K562 (cell line): ENCODE data around the gene KIAA1958. TPM values are rescaled to one million over a fixed set of nuclear protein-coding genes. Genes with fewer than 3 reads are reported as not detected.

Experiments
- CREB1 ChIP-seq, 2 experiments: sonication (generic) in 1 of 2; formaldehyde crosslinking in 1 of 2; IDR thresholded peaks; 2 replicates each; pipeline versions ENCODE4 v1.6.1 to v1.8.0; 2012 to 2022; ENCODE audit warnings: inconsistent platforms in 1 of 2, mild to moderate bottlenecking in 1 of 2, missing genetic modification reagents in 1 of 2, moderate library complexity in 1 of 2
- E4F1 ChIP-seq: fragments of 250-450 bp; sonication (Bioruptor Pico); IDR thresholded peaks from 2 replicates; pipeline ENCODE4 v1.5.0; 2021; ENCODE audit warnings: mild to moderate bottlenecking, borderline replicate concordance
- ETS2 ChIP-seq: IDR thresholded peaks from 2 replicates; pipeline ENCODE4 v1.6.1; 2016; ENCODE audit warnings: borderline replicate concordance, missing genetic modification characterization, mild to moderate bottlenecking, moderate library complexity, missing compliant biosample characterization; ENCODE audit not compliant: poor library complexity, severe bottlenecking
- JUNB ChIP-seq: fragments of 450-650 bp; formaldehyde crosslinking; conservative IDR thresholded peaks from 2 replicates; pipeline ENCODE4 v1.4.0; 2020; ENCODE audit warnings: mild to moderate bottlenecking
- MAFK ChIP-seq: IDR thresholded peaks from 2 replicates; pipeline ENCODE4 v1.6.1; 2011; ENCODE audit warnings: low read length, improper control_type of control experiment
- MTA1 ChIP-seq: fragments of 450-650 bp; IDR thresholded peaks from 2 replicates; pipeline ENCODE4 v1.6.1; 2017; ENCODE audit warnings: borderline replicate concordance
- MYBL2 ChIP-seq, 2 experiments: fragments of 450-650 bp in 1 of 2; sonication (generic) in 1 of 2; formaldehyde crosslinking in 1 of 2; IDR thresholded peaks; 2 replicates each; pipeline versions ENCODE4 v1.6.1 to v1.8.1; 2017 to 2022; ENCODE audit warnings: borderline replicate concordance in 1 of 2, inconsistent platforms in 1 of 2, low read depth in 1 of 2, mild to moderate bottlenecking in 1 of 2, missing genetic modification reagents in 1 of 2, moderate library complexity in 1 of 2
- SRF ChIP-seq, 2 experiments: fragments of 250-450, 450-650 bp in 1 of 2; sonication (Bioruptor Pico) in 1 of 2; sonication (generic) in 1 of 2; formaldehyde crosslinking; IDR thresholded peaks; 2 replicates each; pipeline versions ENCODE4 v1.5.0 to v1.5.1; 2020 to 2022; ENCODE audit warnings: mild to moderate bottlenecking in 1 of 2, missing genetic modification reagents in 1 of 2
- TAF7 ChIP-seq: fragments of 450-650 bp; IDR thresholded peaks from 2 replicates; pipeline ENCODE4 v1.6.1; 2016; ENCODE audit warnings: missing genetic modification characterization, missing compliant biosample characterization
- TARDBP ChIP-seq: fragments of 450-650 bp; IDR thresholded peaks from 2 replicates; pipeline ENCODE4 v1.6.1; 2016
- ZNF224 ChIP-seq: sonication (generic); formaldehyde crosslinking; IDR thresholded peaks from 2 replicates; pipeline ENCODE4 v1.8.0; 2022; ENCODE audit warnings: mild to moderate bottlenecking, missing genetic modification reagents
- ZNF408 ChIP-seq: fragments of 250-450 bp; sonication (Bioruptor Pico); IDR thresholded peaks from 2 replicates; pipeline ENCODE4 v1.4.0; 2020; ENCODE audit warnings: low read depth, mild to moderate bottlenecking, moderate library complexity
- ZNF696 ChIP-seq: fragments of 250-450 bp; sonication (Bioruptor Pico); conservative IDR thresholded peaks from 2 replicates; pipeline ENCODE4 v1.4.0; 2020; ENCODE audit warnings: mild to moderate bottlenecking, moderate library complexity
- ZNF707 ChIP-seq: fragments of 250-450 bp; sonication (Bioruptor Pico); conservative IDR thresholded peaks from 2 replicates; pipeline ENCODE4 v1.8.0; 2022; ENCODE audit warnings: inconsistent platforms, mild to moderate bottlenecking, moderate library complexity
- polyA plus RNA-seq, 8 experiments: library from polyadenylated mRNA; depleted of rRNA in 4 of 8; stranded (reverse) in 5 of 8; unstranded in 3 of 8; fragments of >200 nt; fragmentation: Nextera tagmentation in 2 of 8; fragmentation: Illumina TruSeq in 1 of 8; extraction: Ambion mirVana in 2 of 8; extraction: Trizol in 1 of 8; gene quantifications; 2 replicates each; pipeline versions ENCODE4 v1.2.1 to v1.2.3, GENCODE V29; 2011 to 2014; ENCODE audit warnings: inconsistent platforms in 1 of 8, missing spikeins in 1 of 8
- total RNA-seq, 7 experiments: library from RNA; depleted of rRNA in 6 of 7; stranded (reverse); fragments of >200 nt in 6 of 7; fragmentation: Illumina TruSeq in 2 of 7; extraction: Trizol in 2 of 7; gene quantifications; 2 replicates each; pipeline versions ENCODE4 v1.2.1 to v1.2.3, GENCODE V29; 2011 to 2021; ENCODE audit warnings: low replicate concordance in 1 of 7
- TF ChIP-seq, protein P1 (sequence below): sonication (generic); formaldehyde crosslinking; IDR thresholded peaks from 2 replicates; pipeline ENCODE4 v1.8.0; 2023; ENCODE audit warnings: mild to moderate bottlenecking, missing genetic modification reagents
- TF ChIP-seq, protein P2 (sequence below): fragments of 450-650 bp; formaldehyde crosslinking; IDR thresholded peaks from 2 replicates; pipeline ENCODE4 v1.4.0; 2020; ENCODE audit warnings: mild to moderate bottlenecking, moderate library complexity
- TF ChIP-seq, protein P3 (sequence below), 2 experiments: fragments of 450-650 bp in 1 of 2; sonication (generic) in 1 of 2; formaldehyde crosslinking; conservative IDR thresholded peaks; 2 replicates each; pipeline versions ENCODE4 v1.4.0 to v1.8.1; 2020 to 2022; ENCODE audit warnings: mild to moderate bottlenecking in 1 of 2, missing genetic modification reagents in 1 of 2
- TF ChIP-seq, protein P4 (sequence below): fragments of 450-650 bp; conservative IDR thresholded peaks from 2 replicates; pipeline ENCODE4 v1.6.1; 2016; ENCODE audit warnings: missing genetic modification characterization, low read depth, mild to moderate bottlenecking, control low read depth, missing compliant biosample characterization

Gene KIAA1958
- total and polyA plus RNA-seq, 9 of the 15 experiments (the other 6 are each of a cell fraction or from before 2014, with no cell fraction given) = 1.1 to 16.0 (median 10.1) TPM

GRCh38 chr9:112486221-112487007 lies at the start of gene KIAA1958 (continued):
- no peak for TF ChIP-seq MAFK
- TF ChIP-seq MYBL2 (IDR thresholded peaks at IDR 0.05; ENCODE audit: low read depth) = no peak
- peak; percentile 86; the same call in 1 of the 2 replicates for TF ChIP-seq MYBL2 (CRISPR knock-in tag; IDR thresholded peaks at IDR 0.05; ENCODE audit: borderline replicate concordance)
- peak; percentile 95 for TF ChIP-seq ZNF224 (CRISPR knock-in tag)
- TF ChIP-seq, protein P1, sequence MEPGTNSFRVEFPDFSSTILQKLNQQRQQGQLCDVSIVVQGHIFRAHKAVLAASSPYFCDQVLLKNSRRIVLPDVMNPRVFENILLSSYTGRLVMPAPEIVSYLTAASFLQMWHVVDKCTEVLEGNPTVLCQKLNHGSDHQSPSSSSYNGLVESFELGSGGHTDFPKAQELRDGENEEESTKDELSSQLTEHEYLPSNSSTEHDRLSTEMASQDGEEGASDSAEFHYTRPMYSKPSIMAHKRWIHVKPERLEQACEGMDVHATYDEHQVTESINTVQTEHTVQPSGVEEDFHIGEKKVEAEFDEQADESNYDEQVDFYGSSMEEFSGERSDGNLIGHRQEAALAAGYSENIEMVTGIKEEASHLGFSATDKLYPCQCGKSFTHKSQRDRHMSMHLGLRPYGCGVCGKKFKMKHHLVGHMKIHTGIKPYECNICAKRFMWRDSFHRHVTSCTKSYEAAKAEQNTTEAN (CRISPR knock-in tag) = peak; percentile 94
- no peak for TF ChIP-seq MTA1
- peak; percentile 70; the same call in 1 of the 2 replicates for TF ChIP-seq CREB1 (IDR thresholded peaks at IDR 0.05)
- TF ChIP-seq CREB1 (CRISPR knock-in tag; IDR thresholded peaks at IDR 0.05) = peak; percentile 87
- no peak for TF ChIP-seq ZNF408 (CRISPR knock-in tag)
- no peak for TF ChIP-seq E4F1
- TF ChIP-seq, protein P2, sequence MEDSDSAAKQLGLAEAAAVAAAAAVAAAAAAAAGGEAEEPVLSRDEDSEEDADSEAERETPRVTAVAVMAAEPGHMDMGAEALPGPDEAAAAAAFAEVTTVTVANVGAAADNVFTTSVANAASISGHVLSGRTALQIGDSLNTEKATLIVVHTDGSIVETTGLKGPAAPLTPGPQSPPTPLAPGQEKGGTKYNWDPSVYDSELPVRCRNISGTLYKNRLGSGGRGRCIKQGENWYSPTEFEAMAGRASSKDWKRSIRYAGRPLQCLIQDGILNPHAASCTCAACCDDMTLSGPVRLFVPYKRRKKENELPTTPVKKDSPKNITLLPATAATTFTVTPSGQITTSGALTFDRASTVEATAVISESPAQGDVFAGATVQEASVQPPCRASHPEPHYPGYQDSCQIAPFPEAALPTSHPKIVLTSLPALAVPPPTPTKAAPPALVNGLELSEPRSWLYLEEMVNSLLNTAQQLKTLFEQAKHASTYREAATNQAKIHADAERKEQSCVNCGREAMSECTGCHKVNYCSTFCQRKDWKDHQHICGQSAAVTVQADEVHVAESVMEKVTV (CRISPR knock-in tag) = 0 out of 2 replicates have a peak, but pooled peaks have one; percentile 28
- TF ChIP-seq ZNF707 (CRISPR knock-in tag) = no peak
- peak; percentile 55; the same call in 1 of the 2 replicates for TF ChIP-seq TARDBP
- peak; percentile 25 to 69; a peak in 1 of 4 replicates for TF ChIP-seq SRF (CRISPR knock-in tag; IDR thresholded peaks at IDR 0.05)
- TF ChIP-seq ZNF696 (CRISPR knock-in tag) = no peak
- TF ChIP-seq ETS2 (tag) = no peak
- TF ChIP-seq TAF7 = peak; percentile 75
- TF ChIP-seq JUNB = no peak
- TF ChIP-seq, protein P3, sequence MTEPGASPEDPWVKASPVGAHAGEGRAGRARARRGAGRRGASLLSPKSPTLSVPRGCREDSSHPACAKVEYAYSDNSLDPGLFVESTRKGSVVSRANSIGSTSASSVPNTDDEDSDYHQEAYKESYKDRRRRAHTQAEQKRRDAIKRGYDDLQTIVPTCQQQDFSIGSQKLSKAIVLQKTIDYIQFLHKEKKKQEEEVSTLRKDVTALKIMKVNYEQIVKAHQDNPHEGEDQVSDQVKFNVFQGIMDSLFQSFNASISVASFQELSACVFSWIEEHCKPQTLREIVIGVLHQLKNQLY (CRISPR knock-in tag; conservative IDR thresholded peaks at IDR 0.05) = peak in 1 of 2 experiments; percentile 93; a peak in 2 of 4 replicates
- TF ChIP-seq, protein P4, sequence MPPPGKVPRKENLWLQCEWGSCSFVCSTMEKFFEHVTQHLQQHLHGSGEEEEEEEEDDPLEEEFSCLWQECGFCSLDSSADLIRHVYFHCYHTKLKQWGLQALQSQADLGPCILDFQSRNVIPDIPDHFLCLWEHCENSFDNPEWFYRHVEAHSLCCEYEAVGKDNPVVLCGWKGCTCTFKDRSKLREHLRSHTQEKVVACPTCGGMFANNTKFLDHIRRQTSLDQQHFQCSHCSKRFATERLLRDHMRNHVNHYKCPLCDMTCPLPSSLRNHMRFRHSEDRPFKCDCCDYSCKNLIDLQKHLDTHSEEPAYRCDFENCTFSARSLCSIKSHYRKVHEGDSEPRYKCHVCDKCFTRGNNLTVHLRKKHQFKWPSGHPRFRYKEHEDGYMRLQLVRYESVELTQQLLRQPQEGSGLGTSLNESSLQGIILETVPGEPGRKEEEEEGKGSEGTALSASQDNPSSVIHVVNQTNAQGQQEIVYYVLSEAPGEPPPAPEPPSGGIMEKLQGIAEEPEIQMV = peak; percentile 76
